Measurements from ENCODE around the gene RELA.
A peak's percentile ranks its signal among the peaks of the same experiment; 100 is the strongest.

DNA sequence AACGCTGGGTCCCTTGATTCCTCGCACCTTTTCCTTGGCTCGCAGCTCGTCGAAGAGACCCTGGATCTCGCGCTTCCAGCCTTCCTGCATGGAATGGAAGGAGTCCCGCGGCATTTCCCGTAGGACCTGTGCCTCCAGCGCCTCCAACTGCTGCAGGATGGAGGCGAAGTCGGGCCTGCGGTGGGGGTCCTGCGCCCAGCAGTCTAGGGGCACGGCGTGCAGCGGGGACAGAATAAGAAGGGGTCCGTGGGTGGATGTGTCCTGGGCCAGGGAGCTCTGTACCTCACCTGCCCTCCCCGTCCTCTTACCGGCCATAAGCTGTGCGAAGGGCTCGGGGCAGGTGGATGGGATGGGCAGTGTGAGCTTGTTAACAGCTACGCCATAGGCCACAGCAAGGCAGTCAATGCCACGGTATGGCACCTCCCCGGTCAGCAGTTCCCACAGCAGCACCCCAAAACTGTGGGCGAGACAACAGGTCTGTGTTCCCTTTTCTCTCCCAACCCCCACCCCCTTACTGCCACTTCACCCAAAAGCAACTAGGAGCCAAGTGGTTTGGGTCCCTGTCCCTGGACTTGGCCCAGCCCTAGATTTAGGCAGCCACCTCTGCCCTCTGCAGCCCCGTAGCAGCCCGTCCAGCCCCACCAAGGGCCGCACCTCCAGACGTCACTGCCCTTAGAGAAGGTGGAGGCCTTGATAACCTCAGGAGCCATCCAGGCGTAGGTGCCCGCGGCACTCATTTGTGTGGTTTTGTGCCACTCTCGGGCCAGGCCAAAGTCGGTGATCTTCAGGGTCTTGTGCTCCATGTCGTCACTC is 54.9 kb downstream of the RELA start:
- TF ChIP-seq EZH2 (IDR thresholded peaks at IDR 0.05) (no peak), POLR2AphosphoS5 (IDR thresholded peaks at IDR 0.05; ENCODE audit: borderline replicate concordance, low read depth, low read length) (0 out of 2 replicates have a peak, but pooled peaks have one; percentile 4), FOXP2 (optimal IDR thresholded peaks at IDR 0.05; ENCODE audit: control extremely low read depth, extremely low read length, insufficient read depth) (no peak)

All from SK-N-MC (cell line).